B cell (primary cell): Measurements from ENCODE around the gene ICE2.

Experiments used
- CTCF ChIP-seq: fragments of 200-600 bp; IDR thresholded peaks from one replicate; pipeline ENCODE4 v1.8.0; 2022; ENCODE audit warnings: antibody characterized with exemption, mild to moderate bottlenecking
- EZH2 ChIP-seq: IDR thresholded peaks from 2 replicates; pipeline ENCODE4 v1.6.1; 2012; ENCODE audit warnings: borderline replicate concordance, low read depth, mild to moderate bottlenecking, moderate library complexity, low read length; ENCODE audit not compliant: insufficient read depth, poor library complexity, severe bottlenecking

- TF ChIP-seq CTCF (no peak), EZH2 (no peak)
Measured at GRCh38 chr15:60448668-60449360, 30.1 kb downstream of the ICE2 start.
